Epidermal melanocyte (primary cell): ENCODE results near the gene NUP62.
A peak's percentile ranks its signal among the peaks of the same experiment; 100 is the strongest.

Source experiments
- DNase-seq: peaks from one replicate; pipeline ENCODE4 v3.0.0; 2011; ENCODE audit warnings: low spot score; ENCODE audit not compliant: insufficient read length

The NUP62 gene

DNA sequence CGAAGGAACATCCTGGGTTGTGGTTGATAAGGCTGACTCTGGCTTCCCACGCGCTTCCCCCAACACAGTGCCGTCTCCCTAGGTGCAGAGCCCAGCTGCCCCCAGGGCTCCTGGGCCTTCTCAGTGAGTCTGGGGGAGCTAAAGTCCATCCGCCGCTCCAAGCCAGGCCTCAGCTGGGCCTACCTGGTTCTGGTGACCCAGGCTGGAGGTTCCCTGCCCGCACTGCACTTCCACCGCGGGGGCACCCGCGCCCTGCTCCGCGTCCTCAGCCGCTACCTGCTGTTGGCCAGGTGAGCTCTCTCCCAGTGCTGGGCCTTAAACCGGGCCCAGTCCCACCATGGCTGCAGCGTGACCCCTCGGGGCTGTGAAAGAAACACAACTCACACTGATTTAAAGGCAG, 48.1 kb downstream of the NUP62 start:
- no peak for DNase-seq

DNA sequence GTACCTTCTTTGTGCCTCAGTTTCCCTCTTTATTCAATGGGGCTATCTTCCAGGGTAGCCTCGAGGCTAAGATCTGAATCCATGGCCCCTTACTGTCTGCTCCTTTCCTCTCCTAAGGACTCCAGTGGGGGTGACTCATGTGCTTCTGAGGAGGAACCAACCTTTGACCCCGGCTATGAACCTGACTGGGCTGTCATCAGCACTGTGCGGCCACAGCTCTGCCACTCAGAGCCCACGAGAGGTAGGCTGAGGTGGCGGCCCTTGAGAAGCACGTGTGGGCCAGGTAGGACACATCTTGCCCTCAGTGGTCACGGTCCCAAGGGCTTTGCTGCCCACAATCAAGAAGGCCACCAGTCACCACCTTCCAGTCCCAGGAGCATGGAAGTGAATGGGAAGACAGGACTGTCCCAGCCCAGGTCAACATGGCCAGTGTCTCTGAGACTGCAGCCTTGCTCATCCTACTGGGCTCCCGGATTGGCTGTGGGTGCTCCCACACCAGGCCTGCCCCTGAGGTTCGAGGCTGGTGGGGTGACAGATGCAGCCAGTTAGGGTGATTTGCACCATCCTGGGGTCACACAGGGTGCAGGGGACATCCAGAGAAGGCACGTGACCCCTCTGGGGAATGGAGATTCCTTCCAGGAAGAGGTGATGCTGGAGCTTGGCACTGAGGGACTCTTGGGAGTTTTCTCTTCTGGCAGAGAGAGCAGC, 49.0 kb downstream of the NUP62 start:
- no peak for DNase-seq

DNA sequence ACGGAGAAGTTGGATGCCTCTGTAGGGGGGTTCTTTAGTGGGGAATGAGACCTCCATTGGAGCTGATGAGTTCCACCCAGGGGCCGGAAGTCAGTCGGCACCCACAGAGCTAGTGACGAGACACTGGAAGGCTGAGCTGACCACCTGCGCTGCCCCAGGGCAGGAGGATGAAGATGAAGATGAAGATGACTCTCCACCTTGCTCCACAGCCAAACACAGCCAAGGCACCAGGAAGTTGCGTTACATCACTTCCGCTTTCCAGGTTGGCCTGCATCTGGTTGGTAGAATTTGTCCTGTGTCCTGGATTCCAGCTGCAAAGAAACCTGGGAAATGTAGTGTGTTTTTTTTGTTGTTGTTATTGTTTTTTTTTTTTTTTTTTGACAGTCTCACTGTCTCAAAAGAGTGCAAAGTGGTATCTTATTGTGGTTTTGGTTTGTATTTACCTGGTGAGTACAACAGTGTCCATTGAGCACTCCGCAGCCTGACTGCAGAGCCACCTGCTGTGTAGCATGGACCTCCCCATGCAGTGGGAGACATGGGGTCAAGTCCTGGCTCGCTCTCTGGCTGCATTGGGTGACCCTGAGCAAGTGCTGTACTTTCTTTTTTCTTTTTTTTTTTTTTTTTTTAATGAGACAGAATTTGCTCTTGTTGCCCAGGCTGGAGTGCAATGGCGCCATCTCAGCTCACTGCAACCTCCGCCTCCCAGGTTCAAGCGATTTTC, 49.9 kb downstream of the NUP62 start:
- DNase-seq, result no peak

DNA sequence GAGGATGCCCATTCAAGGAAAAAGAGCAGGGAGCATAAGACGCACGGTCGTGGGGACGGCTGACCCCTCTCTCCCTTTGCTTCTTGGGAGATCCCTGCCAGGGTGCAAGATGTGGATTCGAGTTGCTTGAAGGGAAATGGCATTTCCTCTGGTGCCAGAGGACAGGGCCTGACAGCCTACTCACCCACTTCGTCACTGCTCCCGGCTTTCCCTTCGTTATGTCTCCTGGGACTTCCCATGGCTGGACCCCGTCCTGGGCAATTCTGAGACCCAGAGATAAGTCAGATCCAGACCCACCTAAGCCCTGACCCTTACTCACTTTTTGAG, 50.6 kb downstream of the NUP62 start:
- DNase-seq, result no peak

DNA sequence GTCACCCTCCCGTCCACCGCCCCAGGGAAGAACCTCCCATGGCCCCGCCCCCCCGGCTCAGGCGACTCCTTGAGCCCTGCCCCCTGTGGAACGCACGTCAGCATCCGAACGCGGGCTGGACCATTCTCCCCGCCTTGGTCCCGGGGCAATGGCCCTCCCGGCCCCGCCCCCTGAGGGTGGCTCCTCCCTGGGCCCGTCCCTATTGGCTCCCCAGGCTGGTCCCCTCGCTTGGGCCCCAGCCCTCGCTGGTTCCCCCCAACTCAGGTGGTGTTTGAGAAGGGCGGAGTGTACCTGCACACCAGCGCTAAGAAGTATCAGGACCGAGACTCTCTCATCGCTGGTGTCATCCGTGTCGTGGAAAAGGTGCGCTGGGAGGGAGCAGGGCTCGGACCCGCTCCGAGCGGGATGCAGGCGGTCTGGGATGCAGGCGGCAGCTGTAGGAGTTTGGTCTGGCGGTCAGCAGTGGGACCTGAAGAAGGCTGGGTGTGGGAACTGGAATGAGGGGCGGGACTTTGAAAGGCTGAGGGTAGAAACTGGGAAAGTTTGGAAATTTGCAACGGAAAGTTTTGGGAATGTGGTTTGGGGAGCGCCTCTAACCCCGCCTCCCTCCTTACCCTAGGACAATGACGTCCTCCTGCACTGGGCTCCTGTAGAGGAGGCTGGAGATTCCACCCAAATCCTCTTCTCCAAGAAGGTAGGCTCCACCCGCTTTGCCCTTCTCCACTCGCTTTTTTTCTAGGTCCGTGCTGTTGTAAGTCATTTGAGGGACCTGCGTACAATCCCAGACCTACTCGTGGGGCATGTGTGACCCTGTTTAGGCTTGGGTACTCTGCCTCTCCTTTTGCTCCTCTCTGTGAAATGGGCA, 51.2 kb downstream of the NUP62 start:
- DNase-seq, result peak; percentile 98

DNA sequence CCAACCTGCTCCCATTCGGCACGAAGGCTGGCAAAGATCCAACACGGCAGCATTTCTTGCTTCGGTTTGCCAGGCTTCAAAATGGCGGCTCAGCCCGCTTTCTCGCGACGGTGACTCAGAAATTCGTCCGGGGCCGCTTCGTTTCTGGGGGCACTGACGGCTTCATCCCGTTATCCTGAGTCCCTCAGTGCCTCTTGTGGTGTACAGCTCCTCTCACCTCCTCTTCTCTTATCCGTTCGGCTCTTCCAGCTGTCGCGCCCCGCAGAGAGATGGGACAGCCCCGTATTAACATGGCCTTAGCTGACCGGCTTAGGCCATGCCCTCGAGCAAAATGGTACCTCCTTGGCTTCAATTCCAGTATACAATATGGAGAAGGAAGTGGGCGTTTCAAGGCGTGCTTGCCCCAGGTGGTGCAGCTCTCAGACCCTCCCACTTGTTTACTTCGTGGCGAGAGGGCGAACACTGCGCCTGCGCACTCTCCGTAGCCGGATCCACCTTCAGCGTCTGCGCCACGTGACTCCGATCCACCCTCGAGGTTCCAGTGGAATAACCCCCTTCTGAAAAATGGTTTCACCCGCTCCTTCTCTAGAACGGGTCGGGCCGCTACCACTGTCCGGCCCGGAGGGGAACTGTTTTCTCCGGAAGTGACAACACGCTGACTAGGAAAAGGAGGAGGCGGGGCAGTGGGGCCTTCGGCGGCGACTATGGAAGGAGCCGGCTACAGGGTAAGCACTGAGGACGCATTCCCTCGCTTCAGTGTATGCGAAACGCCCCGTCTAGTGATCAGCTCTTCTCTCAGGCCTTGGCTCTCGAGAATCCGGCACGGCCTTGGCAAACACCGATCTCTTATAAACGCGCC, 52.1 kb downstream of the NUP62 start, which contains the start of the genes AKT1S1 and TBC1D17:
TSS of gene AKT1S1 (minus strand) at position 336 of the 859 bp plus-strand sequence. CDS start 4,060 bp downstream, outside the sequence.
TSS of gene TBC1D17 (plus strand) at position 683 of the 859 bp plus-strand sequence. CDS start at position 705, 22 bp downstream.
- DNase-seq, result peak; percentile 99

DNA sequence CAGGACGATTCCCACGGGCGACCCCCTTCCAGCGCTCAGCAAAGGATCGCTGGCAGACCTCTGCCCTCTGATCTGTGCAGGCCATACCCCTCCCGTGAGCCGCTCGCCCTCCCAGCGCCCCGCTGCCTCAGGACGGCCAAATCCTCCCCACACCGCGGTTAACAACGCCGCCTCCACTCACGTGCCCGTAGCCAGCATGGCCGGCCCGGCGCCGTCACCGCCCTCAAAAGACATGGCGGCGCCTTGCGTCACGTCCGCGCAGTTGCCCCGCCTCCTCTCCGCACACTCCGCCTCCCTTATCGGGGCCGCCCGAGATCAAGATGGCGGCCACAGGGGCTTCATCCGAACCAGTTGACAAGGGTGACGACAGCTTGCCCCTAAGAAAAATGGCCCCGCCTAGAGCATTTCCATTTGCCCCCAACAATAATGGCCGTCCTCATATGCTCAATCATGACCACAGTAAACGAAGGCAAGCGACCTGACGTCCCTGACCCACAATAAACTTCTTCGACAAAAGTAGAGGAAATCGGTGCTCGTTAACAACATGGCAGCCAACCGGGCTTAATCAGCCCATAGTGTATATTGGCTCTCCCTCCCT, 52.8 kb downstream of the NUP62 start:
- no peak for DNase-seq

DNA sequence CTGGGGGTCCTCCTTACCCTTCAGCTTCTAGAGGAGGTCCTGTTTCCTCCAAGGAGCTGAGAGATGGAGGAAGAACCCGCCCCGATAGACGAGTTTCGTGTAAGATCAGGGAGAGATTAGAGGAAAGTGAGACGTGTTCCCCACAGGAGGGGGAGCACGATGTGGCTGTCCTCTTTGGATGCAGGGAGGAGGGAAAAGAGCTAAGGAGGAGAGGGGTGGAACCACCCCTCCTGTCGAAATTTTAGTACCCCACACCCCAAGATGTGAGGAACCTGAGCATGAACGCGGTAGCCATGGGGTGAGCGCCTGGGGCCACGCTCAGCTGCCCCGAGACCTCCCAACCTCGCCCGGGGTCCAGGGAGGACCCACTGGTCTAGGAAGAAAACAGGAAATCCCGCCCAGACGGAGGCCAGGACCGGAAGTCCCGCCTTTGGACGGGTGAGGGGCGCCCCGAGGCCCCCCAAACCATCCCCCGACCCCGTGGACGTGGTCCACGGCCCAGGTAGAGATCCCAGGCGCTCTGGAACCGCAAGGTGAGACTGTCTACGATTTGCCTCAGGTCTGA, 53.4 kb downstream of the NUP62 start:
- no peak for DNase-seq

DNA sequence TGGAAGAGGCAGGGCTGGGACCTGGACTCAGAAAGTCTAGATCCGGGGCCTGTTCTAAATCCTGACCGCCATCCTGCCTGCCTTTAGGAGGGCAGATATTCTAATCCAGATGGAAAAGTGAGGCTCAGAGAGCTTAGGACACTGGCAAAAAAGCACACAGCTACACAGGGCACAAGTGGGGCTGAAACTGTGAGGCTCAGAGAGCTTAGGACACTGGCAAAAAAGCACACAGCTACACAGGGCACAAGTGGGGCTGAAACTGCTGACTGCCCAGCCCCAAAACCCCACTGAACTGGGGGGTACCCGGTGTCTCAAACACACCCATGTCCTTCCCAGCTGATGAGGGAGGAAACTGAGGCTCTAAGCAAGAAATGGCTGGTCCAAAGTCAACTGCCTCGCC, 54.1 kb downstream of the NUP62 start:
- DNase-seq, result no peak

DNA sequence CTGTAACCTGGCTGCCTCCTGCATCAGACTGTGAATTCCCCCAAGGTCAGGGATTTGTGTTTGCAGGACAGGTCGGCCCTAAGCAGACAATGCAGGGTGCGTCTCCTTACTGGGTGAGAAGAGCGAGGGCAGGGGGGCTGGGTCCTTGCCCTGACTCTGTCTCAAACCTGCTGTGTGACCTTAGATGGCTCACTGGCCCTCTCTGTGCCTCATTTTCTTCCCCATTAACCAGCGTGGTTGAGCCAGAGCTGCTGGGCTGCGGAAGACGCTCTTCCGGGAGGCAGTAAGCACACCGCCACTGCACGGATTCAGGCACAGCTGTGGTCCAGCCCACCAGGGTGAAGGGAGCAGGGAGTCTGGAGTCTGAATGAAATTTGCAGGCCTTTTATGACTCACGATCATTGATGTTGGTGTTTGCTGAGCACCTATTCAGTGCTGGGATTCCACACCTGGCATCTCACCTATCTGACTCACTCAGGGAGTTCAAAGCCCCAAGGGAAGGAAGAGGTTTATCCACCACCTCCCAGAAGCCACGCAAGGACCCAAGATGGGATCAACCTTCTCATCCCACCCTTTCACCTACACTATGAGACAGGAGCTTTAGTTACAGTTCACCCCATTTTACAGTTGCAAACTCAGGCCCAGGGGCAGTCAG, 54.7 kb downstream of the NUP62 start:
- DNase-seq, result no peak

DNA sequence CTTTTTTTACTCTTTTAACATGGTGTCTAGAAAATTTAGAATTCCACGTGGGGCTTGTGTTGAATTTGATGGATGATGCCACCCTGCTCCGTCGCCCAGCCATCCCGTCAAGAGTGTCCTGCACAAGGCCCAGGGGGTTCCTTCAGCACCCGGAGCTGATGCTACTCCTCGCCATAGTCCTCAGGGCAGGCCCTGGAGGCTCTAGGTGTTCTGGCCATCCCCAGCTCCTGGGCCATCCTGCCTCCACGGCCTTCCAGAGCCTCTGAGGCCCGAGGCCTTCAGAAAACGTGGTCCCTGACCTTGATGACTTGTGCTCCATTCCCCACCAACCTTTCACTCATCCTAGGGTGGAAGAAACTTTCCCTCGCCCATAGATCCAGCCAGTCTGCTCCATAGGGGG, 55.5 kb downstream of the NUP62 start:
- DNase-seq, result no peak

DNA sequence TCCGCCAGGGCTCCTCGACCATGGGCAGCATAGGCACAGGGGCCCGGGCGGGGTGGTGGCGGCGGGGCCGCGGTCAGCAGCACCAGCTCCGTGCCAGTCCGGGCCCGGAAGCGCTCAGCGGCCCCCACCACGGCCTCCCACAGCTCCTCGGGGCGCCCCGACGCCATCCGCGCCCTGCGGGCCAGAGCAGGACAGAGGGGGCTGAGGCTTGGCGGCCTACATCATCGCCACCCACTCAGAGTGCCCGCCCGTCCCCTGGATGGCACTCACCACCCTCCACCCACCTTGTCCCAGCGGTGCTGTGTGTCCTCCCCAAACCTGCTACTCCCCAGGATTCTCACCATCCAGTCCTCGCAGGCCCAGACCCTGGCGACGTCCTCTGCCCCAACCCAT, 56.2 kb downstream of the NUP62 start:
- DNase-seq, result no peak

DNA sequence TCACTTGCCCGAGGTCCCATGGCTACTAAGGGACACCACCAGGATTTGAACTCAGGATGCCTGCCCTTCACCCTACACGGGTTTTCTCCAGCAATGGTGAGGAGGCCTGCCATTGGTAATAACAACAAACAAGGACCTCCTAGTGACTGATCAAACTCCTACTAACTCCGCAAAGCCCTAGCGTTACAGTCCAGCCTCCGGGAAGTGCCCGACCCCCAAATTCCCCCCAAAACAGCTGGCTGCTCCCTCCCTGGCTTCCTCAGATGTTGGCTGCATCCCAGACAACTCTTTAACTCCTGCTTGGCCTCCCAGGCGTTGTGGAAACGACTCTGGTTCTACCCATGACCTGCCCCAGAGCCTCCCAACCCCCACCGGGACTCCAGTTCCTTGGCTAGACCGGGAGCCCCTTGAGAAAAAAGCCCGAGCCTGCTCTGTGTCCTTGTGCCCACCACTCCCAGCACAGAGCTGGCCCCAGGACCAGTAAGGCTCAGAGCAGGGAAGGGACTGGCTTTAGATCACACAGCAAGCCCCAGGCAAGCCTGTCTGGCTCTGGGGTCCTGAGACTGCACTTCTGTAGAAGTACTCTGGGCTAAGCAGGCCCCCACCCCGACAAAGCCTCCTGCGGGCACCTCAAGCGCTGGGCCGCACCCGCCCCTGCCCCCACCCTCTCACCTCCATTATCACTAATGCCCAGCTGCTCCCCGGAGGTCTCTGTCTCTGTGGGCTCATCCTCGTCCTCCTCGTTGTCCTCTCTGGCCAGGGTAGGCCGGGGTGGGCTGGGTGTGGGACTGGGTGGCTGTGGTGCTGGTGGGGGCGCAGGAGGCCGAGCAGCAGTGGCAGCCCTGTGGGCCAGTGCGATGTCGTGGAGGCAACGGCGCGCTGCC, 56.8 kb downstream of the NUP62 start:
- no peak for DNase-seq

DNA sequence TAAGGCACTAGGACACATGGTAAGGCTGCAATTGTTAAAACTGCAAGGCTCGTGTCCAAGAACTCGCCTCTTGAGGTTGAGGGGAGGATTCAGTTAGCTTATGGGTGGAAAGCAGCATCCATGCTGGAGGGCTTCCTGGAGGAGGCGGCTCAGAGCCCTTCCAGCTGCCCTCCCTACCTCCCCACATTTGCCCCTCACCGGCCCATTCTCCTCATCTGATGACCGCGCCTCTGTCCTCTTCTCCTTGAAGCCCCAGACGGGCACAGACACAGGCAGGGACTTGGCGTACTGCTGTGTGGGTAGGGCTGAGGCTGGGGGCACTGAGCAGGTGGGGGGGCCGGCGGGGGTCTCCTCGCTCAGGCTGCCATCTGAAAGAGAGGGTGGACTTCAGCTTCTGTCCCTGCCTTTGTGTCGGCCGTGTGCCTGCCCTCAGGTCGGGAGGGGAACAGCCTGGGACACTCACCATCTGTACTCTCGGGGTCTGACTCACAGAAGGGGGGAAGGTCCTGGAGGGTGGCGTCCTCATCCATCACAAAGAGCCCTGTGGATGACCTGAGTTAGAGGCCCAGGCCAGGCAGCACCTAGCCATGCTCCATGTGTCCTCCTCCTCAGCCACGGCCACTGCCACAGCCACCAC, 57.8 kb downstream of the NUP62 start:
- DNase-seq, result no peak

DNA sequence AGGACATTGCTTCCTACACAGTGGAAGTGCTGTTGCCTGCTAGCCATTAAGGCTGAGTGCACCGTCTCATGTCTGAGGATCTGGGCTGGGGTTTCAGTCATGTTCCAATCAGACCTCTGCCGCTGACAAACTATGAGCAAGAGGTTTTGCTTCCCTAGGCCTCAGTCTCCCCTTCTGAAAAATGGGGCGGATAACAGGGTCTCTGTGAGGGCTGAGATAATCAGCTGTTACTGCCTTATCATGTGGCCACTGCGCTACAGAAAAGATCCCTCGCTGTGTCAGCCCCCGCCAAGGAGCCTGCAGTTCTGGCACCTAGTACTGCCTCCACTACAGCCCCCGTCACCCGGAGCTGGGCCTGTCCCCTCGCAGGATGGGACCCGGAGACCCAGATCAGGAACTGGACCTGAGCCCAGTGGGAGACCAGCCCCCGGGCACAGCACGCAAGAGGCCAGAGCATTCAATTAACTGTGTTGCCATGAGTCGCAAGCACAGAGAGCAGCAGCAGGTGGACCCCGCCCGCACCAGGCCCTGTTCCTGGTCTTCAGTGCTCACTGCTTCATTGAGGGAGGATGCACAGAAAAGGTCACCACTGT, 58.9 kb downstream of the NUP62 start:
- no peak for DNase-seq

DNA sequence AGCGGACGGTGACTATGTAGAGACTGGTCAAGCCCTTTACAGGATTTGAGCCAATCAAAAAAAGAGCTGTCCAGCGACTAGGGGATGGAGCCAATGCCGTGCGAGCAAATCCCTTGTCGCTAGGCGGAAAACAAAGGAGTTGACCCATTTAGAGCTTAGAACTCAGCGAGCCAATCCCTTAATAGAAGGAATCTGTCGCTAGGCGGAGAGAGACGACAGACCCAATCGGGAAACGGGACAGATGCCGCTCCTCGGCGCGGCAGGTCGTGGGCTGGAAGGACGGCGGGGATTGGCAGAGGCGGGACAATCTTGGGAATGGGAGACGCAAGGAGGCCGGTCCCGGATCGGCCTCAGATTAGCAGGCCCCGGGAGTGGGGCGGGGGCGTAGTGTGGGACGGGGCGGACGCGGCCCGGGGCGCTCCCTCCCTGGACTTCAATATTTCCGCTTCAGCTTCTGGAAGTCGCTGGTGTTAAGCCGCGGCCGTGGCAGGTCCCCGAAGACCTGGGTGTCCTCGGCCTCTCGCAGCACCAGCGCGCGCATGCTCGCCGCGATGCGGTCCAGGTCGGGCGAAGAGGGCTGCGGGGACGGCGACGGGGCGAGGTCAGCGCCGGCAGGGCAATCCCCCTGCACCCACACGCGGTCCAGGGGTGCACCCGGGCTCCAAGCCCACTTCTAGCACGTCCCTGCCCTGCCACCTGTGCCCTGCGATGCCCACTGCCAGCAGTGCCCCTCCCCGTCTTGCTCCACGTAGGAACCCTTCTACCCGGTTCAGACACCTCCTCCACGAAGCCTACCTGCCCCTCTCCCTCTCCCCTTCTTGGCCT, 59.6 kb downstream of the NUP62 start:
- DNase-seq, result peak; percentile 93

DNA sequence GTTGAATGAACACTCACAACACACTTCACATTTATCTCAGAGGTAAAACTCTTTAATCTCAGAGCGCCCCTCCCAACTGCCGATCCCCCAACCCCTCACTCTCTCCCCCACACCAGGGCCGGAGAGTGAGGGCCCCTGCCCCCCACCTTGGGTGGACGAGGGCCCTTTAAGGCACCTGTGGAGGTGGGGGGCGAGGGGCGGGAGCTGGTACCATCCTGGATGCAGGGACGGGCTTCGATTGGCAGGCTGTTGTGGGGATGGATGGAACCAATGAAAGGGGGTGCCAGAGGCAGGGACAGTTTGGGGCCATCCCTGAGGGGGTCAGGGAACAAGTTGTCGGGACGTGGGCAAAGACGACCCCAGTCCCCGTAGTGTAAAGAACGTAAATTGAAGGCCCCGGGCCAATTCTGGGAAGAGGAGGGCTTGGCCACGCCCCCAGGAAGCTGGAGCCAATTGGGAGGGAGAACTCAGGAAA, 60.3 kb downstream of the NUP62 start:
- no peak for DNase-seq
